Activated CD8-positive, alpha-beta memory T cell treated with anti-CD3 and anti-CD28 coated beads, Interleukin-2, amount 50 U/mL, for 24 hours (primary cell): ENCODE results near the gene MPP3.
"Not testable (repeated sequence)": the region's sequence is repeated elsewhere in the genome, so short reads cannot be mapped to it uniquely, and the experiment has no call there.

Experiments
- DNase-seq: peaks from one replicate; pipeline ENCODE4 v3.0.0-alpha.2; 2020; ENCODE audit errors: extremely low read depth

MPP3 gene

DNA sequence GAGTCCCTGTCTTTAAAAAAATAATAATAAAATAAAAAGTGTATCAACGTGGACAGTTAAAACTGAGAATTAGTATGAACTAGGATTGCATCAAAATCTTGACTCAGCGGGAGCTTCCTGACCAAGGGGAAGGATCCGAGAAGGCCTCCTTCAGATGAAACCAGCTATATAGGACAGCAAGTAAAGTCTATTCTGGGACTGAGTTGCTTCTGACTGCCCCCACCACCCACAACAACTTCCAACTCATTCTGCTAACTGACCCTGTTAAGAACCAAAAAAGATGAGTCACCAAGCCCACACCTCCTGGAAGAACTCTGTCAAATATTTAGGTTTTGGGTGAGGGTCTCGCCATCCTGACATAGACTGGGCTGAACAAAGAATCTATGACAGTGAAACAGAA lies 24.9 kb downstream of the MPP3 start:
- no peak for DNase-seq

DNA sequence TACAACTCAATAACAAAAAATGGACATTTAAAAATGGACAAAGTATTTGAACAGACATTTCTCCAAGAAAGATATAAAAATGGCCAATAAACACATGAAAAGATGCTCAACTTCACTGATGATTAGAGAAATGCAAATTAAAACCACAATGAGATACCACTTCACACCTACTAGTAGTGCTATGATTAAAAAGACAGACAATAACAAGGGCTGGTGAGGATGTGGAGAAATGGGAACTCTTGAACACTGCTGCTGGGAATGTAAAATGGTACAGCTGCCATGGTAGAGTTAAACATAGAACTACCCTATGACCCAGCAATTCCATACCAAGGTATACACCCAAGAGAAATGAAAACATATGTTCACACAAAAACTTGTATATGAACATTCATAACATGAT lies 27.8 kb downstream of the MPP3 start:
- no peak for DNase-seq

DNA sequence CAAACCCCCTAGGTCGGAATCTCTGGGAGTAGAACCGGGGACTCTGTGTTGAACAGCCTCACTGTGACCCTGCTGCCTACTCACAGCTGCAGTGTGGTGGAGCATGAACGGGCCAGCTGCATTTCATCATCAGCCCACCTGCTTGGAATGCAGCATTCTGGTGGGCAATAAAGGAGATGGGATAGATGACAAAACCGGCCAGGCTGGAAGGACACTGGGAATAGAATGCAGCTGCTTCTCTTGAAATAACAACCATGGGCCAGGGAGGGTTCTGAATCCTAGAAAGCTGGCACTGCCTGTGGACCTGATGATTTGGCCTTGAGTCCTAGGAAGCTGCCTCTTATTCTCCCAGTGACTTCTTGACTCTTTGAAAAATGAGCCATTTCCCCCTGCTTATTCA lies 29.2 kb downstream of the MPP3 start:
- no peak for DNase-seq

DNA sequence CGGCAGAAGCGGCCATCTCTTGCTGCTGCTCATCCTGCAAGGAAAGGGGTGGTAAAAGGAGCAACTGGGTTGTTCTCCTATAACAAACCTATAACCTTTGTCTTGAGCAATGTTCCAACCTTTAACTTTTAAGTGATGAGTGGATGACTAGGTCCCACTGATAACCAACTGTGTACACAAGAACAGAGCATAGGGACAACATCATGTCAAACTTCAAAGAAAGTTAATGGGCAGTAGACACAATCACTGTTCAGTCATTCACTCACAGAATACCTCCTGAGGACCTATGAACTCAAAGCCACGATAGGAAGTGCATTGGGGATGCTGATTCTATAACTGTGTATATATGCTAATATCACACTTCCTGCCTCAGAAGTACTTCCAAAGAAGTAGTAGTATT lies 31.1 kb downstream of the MPP3 start:
- no peak for DNase-seq

DNA sequence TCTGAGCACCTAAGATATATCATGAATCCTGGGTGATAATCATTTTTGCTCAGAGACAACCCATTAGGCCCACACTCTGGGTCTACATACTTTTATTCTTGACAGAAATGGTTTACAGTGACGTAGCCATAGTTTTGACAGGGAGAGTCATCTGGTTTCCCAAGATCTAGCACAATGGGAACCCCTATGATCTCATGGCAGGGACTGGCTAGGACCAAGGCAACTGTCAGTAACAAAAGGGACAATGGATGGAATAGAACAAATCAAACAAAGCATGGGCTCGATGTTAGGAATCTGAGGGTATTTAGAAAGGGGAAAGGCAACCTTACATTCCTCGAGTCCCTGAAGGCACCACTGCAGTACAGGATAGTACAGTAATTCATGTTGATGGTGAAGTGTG lies 32.2 kb downstream of the MPP3 start:
- no peak for DNase-seq

DNA sequence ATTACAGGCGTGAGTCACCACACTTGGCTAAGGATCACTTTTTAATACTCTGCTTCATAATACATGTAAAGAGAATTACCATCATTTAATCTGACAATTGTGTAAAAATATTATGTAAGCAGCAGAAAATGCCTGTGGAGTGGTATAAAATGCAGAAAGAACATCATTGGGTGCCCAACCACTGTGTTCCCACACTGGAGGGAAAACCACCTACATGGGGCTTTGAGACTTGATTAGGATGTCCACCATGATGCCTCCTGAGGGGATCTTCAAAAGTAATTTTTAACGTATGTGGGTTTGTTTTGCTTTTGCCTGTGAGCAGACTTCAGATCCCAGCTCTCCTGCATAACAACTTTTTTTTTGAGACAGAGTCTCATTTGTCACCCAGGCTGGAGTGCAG lies 33.9 kb downstream of the MPP3 start:
- no peak for DNase-seq

DNA sequence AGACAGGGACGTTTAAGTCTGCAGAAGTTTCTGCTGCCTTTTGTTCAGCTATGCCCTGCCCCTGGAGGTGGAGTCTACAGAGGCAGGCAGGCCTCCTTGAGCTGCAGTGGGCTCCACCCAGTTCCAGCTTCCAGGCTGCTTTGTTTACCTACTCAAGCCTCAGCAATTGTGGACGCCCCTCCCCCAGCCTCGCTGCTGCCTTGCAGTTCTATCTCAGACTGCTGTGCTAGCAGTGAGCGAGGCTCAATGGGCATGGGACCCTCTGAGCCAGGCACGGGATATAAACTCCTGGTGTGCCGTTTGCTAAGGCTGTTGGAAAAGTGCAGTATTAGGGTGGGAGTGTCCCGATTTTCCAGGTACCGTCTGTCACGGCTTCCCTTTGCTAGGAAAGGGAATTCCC lies 34.9 kb downstream of the MPP3 start:
- DNase-seq = not testable (repeated sequence)

DNA sequence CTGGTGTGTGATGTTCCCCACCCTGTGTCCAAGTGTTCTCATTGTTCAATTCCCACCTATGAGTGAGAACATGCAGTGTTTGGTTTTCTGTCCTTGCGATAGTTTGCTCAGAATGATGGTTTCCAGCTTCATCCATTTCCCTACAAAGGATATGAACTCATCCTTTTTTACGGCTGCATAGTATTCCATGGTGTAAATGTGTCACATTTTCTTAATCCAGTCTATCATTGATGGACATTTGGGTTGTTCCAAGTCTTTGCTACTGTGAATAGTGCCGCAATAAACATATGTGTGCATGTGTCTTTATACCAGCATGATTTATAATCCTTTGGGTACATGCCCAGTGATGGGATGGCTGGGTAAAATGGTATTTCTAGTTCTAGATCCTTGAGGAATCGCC lies 40.3 kb downstream of the MPP3 start:
- DNase-seq = not testable (repeated sequence)

DNA sequence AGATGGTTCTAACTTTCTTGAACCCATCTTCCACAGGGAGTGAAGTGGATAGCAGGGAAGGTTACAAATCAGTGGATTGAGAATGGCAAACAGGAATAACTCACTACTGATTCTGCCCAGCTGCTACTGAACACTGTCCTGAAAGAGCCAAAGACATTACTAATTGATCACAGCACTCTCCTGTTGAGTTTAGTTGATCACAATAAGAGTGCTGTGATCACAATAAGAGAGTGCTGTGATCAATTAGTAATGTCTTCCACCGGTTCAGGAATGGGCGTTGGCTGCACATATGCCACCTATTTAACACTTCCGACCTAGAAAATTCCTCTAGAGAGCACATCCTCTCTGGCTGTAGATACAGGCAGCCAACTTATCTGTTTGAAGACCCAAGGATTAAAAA lies 41.4 kb downstream of the MPP3 start:
- no peak for DNase-seq

DNA sequence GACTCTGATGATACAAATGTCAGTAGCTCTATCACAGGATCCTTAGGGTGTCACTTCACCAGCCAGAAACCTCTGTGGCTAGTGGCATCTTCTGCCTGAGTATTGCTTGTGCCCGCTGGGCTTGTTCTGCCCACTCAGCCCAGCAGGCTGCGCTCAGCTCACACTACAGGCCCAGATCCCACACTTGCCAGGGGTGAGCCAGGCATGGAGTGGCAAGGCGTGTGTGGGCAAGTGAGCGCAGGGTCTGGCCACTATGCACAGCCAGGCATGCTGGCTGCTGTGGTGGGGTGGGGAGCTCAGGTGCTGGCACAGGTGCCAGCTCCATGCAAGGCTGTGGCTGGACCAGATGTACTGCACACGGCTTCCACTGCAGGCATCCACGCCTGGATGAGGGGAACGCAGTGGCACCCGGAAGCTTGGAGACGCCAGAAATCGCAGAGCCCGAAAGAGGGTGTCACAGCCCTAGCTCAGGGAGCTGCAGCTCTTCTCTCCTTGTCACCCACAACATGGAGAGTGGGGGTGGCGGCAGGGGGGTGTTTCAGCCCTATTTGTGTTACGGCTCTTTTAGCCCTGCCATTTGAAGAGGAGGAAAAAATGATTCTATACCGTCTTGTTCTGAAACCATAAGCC lies 42.5 kb downstream of the MPP3 start:
- DNase-seq = no peak

DNA sequence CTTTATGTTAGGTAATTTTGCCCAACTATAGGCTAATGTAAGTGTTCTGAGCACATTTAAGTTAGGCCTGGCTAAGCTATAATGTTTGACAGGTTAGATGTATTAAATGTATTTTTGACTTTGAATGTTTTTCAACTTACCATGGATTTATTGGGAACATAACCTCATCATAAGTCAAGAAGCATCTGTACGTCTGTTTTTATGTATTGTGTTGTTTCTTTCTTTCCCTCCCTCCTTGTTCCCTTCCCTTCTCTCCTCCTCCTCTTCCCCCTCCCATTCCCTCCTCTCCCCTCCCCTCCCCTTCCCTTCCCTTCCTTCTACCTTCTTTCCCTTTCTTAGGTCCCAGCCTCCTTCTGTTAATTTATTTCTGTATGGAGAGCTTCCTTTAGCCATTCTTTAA lies 43.5 kb downstream of the MPP3 start:
- DNase-seq = no peak

DNA sequence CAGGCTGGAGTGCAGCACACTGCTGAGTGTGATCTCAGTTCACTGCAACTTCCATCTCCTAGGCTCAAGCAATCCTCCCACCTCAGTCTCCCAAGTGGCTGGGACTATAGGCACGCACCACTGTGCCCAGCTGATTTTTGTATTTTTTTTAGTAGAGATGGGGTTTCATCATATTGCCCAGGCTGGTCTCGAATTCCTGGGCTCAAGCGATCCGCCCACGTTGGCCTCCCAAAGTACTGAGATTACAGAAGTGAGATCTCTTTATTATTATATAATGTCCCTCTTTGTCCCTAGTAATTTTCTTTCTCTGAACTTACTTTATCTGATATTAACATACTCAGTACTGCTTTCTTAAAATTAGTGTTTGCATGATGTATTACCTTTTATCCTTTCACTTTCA lies 44.4 kb downstream of the MPP3 start:
- DNase-seq = no peak

DNA sequence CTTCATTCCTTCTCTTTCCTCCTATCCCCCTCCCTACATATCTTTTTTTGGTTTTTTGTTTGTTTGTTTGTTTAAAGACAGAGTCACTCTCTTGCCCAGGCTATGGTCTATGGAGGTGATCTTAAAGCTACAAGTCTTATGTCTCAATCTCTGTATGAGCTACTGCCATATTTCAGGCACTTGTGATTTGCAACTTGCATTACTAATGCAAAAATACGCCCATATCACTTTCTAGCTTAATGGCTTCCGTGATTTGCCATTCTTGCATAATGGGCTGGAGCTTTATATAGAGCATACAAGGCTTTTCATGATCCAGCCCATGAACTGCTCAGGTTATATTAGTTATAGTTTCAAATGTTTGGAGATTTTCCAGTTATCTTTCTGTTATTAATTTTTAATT lies 45.2 kb downstream of the MPP3 start:
- no peak for DNase-seq

DNA sequence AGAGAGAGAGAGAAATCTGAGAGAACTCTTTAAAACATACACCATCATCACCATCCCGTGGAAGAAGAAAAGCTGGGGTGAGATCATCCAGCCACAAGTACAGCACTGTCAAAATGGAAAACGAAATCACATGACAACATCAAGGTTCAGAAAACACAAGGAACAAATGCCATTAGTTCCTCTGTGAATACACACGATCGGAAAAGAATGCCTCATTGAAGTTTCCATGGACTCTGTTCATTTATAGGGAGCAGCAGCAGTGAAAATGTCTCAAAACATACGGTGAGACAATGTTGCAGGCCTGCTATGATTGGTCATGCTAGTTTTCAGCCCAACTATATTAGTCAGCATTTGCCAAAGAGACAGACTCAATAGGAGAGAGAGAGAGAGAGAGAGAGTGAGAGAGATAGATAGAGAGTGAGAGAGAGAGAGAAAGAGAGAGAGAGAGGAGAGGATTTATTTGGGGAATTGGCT lies 48.3 kb downstream of the MPP3 start:
- no peak for DNase-seq

DNA sequence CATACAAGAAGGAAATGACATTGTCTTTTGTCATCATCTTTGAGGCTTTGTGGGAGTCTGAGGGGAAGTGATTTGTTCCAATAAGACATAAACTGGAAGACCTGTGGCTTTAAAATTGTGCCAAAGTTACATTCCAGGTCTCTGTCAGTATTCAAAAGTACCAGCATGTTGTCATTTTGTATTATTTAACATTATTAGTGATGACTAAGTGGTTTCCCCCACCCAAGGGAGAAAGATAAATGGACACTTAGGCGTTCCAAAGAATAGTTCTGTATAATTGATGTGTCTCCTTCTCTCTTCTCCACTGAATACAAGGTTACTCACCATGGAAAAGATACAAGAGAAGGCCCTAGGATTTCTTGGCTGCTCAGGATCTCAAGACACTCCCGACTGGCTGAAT lies 48.9 kb downstream of the MPP3 start:
- DNase-seq = no peak

DNA sequence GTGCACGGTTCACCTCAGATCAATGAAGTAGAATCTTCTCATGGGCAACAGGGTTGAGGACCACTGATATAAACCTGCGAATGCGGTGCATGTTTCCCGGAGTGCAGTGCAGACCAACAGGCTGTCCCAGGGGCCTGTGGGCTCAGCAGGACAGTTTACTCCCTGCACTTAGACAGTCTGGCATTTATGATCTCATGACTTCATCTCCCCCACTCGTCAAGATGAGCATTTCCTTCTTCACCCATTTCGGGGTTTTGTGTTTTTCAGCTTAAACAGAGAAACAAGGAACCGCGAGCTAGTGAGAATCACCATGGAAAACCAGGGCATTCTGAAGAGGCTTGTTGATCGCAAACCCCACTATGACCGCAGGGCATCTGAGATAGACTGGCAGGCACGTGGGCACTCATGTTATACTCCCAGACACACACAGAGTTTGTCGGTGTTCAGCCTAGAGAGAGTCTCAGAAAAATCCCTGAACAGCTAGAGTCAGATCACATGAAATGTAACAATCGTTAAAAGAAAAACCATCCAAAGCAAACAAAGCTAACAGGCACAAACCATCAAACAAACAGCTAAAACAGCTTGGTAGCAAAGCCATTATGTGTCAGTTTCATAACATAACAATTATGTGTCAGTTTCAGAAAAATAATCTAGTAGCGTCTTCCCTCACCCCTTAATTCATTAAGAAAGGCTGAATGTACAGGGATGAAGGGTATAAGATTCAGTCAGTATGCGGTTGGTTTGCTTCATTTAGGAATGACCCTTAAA lies 49.8 kb downstream of the MPP3 start:
- DNase-seq = no peak

DNA sequence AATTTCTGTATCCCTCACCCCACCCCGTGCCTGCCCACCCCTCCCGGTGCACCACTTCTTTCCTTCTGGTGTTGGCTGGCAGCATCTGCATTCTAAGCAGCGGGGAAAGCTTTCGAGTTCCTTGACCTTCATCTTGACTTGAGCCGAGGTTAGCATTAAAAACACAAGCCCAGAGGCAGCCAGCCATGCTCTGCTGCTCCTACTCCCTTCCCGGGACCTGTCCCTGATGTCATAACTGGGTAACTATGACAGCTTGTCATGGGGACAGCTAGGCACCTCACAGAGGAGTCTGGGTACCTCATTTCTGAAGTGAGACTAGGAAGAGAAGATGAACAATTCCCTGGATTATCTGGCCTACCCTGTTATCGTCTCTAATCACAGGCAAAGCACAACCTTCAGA lies 52.8 kb downstream of the MPP3 start, which contains the start of gene CFAP97D1:
Gene CFAP97D1, plus strand, starts transcription at position 301 of the 400 bp plus-strand sequence. Its CDS starts 28 bp downstream, at position 329.
- DNase-seq = no peak

DNA sequence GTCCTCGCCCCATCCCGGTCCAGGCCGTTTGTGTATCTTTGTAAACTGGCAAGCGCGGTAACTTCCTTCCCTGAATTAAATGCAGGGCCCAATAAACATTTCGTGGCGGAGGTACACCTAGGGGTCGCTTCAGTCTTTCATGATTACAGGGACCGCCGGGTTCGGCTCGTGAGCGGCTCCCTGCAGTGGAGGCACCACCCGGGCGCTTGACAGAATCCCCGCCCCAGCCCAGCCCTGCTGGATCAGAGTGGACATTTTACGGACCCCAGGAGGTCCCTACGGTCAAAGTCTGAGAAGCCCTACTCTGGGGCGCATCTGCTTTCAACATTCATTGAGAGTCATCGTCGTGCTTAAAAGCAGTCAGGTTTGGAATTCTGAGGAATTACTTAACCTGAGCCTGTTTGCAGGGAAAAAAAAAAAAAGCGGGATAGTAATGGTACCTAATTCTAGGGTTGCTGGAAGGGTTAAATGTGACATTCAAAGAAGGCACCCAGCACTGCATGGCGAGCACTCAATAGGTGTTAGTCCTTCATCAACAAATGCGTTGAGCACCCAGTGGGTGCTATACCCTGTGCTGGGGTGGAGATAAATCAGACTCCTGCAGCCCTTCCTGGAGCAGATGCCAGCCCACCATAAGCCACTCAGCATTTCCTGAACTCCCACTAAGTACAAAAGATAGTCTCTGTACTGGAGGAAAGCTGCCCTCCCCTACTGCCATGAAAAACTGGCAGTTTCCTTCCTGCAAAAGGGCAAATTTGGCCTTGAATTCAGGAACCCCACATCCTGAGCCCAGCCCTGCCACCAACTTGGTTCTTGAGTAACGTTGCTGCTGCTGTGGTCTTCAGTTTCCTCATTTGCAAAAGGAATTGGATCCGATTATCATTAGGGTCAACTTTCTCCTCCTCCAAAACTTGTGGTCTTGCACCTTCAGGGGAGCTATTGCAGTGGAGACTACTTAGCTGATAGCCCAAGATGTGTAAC lies 53.5 kb downstream of the MPP3 start:
- no peak for DNase-seq

DNA sequence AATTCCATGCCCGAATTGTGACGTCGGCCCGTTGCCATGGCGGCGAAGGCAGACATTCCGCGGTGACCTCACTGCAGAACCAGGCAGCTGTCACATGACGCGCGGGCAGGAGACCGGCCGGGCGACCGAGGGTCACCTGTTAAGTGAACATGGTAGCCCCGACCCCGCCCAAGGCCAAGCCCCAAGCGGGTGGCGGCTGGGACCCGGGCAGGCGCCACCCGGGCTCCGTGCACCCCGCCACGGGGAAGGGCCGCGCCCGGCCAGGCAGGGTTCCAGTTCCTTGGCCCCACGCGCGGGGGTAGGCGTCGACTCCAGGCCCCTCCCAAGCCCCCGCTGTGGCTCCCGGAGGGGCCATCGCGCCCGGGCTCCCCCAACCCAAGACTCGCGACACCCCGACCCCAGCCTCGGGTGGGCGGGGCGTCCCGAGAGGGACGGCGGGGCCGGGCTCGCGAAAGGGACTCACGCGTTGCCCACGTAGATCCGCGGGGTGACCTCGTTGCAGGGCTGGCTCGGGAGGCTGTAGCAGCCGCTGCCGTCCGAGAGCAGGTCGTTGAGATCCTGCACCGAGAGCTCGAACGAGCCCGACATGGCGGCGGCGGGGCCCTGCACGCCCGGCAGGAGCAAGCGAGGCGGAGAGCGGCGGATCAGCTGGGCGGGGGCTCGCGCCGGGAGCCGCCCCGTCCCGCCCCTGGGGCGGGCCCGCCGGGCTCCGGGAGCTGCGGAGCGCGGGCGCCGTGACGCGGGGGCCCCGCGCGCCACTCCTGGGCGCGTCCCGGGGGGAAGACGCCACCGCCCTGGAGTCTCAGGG lies 54.4 kb downstream of the MPP3 start, which contains the start of gene DUSP3:
Gene DUSP3, minus strand, starts transcription at position 641 of the 808 bp plus-strand sequence. Its CDS starts 53 bp downstream, at position 588.
- no peak for DNase-seq

DNA sequence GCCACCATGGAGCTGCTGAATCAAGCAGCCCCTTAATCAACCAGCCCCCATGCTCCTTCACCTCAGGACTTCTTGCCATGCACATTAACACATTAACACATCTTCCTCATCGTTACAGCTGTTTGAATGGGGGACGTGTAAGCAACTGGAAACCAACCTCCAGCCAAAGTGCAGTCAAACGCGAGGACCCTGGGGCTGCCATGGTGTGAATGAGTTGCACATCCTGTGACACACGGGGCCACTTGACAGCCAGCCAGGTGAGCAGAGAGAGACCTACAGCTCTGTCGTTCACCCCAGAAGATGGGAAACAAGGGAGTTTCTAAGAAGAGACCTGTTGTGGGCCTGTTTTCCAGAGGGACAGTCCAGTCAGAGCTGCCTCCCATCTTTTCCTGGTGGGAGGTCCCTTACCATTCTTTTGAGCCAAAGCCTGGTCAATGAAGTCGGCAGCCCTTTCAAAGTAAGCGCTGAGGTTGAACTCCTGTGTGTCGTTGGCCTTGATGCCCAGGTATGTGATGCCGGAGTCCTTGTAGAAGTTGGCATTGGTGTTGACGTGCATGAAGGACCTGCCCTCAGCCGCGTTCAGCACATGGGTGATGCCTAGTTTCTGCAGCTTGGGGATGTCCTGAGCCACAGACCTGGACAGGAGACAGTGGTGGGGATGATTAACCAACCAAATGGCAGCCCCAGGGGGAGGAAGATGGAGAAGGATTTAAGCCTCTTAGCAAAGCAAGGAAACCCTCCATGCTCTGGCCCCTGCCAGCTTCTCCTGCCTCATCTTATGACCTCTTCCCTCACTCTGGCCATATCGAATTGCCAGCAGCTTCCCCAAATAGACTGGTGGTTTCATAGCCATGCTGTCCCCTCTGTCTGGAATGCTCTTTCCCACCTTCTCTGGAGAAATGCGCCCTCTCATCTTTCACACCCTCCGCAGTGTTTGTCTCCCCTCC lies 58.4 kb downstream of the MPP3 start:
- no peak for DNase-seq
